HG03558 (cell line): ENCODE data around the gene TMPRSS12.
"Not testable (repeated sequence)": the region's sequence is repeated elsewhere in the genome, so short reads cannot be mapped to it uniquely, and the experiment has no call there.

Experiments
- ATAC-seq: cut with Tn5 transposase; IDR thresholded peaks from one replicate; pipeline ENCODE4 v1.9.1; 2021; ENCODE audit warnings: moderate number of reproducible peaks; ENCODE audit not compliant: unreplicated experiment; ENCODE audit errors: extremely low read depth

Gene TMPRSS12

DNA sequence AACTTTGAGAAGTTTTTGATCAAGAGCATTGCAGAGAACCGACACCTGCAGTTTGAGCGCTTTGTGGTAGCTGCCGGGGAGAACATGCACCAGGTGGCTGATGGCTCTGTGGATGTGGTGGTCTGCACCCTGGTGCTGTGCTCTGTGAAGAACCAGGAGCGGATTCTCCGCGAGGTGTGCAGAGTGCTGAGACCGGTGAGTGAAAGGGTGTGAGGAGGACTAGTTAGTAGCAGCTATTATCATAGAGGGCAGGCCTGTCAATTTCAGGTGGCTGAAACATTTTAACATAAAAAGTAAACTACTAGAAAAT lies 82.6 kb downstream of the TMPRSS12 start:
- no peak for ATAC-seq

DNA sequence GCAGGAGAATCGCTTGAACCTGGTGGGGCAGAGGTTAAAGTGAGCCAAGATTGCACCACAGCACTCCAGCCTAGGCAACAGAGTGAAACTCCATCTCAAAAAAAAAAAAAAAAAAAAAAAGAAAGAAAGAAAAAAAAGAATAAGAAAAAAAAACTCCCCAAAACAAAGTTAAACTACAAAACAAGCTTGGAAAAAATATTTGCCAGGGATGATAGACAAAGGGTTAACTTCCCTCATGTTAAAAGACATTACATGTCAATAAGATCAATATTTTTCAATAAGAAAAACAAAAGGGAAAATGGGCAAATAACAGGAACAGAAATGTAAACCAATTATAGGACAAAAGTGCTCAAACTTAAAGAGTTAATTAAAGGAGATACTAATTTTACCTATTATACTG lies 83.2 kb downstream of the TMPRSS12 start:
- no peak for ATAC-seq

DNA sequence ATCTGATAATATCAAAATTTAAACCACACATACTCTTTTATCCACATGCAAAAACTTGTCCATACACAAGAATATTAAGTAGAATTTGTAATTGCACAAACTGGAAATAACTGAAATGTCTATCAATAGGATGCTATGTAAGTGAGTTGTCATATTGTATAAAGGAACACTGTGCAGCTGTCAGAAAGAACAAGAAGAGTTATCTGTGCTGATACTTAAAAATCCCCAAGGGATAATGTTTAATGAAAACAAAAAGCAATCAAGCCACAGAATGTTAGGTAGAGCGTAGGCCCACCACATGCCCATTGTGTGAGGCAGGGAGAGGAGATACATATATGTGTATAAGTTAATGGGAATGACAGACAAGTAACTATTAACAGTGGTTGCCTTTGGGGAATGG lies 83.7 kb downstream of the TMPRSS12 start:
- ATAC-seq: no peak

DNA sequence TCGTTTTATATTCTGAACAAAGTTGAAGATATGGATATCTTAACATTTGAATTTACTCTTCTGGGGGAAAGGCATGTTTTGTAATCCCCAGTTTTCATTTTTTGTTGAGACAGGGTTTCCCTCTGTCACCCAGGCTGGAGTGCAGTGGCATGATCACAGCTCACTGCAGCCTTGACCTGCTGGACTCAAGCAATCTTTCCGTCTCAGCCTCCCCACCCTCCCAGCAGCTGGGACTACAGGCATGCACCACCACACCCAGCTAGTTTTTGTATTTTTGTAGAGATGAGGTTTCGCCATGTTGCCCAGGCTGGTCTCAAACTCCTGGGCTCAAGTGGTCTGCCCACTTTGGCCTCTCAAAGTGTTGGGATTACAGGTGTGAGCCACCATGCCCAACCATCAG lies 84.2 kb downstream of the TMPRSS12 start:
- not testable (repeated sequence) for ATAC-seq

DNA sequence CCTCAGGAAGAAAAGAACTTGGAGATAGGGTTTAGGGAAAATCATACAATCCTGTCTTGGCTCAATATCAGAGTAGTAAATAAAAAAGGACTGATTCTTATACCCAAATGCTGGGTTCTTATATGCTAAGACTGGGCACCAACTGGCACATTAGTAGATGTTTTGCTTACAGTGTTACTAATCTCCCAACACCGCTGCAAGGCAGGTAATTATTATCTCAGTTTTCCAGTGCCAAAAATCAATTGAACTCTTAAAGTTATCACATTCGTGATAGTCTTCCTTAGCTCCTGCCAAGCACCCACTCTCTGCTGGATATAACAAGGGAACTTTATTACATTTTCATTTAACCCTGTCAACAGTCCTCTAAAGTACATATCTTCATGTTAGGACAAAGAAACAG lies 84.6 kb downstream of the TMPRSS12 start:
- no peak for ATAC-seq

DNA sequence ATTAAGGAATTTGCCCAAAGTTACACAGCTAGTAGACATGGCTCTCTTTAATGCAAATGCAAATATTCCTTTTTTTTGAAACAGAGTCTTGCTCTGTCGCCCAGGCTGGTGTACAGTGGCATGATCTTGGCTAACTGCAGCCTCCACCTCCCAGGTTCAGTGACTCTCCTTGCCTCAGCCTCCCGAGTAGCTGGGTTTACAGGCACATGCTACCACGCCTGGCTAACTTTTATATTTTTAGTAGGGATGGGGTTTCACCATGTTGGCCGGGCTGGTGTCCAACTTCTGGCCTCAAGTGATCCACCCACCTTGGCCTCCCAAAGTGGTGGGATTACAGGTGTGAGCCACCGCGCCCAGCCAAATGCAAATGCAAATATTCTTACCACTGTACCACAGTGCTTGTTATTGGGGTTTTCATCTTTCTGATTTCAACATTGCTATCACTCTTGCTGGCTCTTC lies 85.1 kb downstream of the TMPRSS12 start:
- no peak for ATAC-seq

DNA sequence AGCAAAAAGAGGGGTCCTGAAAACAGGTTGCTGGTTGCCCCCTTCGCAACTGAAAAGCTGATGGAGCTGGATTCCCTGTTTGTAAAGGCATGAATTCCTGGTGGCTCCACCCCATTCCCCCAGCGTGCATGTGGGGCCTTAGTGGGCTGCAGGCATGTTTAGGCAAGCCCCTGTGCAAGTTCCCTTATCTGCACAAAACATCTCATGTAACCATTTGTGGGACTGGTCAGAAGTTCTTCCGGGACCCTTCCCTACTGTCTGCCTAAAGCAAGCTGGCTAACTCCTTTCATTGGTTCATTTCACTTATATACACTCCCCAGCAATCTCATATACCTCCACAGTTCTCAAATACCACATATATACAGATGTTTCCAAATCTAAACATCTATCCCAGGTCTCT lies 85.7 kb downstream of the TMPRSS12 start:
- ATAC-seq: no peak

DNA sequence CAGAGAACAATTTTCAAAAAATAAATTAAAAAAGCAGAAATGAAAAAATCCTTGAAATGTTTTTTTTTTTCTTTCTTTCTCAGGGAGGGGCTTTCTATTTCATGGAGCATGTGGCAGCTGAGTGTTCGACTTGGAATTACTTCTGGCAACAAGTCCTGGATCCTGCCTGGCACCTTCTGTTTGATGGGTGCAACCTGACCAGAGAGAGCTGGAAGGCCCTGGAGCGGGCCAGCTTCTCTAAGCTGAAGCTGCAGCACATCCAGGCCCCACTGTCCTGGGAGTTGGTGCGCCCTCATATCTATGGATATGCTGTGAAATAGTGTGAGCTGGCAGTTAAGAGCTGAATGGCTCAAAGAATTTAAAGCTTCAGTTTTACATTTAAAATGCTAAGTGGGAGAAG lies 87.1 kb downstream of the TMPRSS12 start:
- no peak for ATAC-seq

DNA sequence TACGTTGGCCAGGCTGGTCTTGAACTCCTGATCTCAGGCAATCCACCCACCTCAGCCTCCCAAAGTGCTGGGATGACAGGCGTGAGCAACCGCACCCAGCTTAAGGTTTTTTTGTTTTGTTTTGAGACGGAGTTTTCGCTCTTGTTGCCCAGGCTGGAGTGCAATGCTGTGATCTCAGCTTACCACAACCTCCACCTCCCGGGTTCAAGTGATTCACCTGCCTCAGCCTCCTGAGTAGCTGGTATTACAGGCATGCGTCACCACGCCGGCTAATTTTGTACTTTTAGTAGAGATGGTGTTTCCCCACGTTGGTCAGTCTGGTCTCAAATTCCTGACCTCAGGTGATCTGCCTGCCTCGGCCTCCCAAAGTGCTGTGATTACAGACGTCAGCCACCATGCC lies 87.8 kb downstream of the TMPRSS12 start:
- ATAC-seq: not testable (repeated sequence)

DNA sequence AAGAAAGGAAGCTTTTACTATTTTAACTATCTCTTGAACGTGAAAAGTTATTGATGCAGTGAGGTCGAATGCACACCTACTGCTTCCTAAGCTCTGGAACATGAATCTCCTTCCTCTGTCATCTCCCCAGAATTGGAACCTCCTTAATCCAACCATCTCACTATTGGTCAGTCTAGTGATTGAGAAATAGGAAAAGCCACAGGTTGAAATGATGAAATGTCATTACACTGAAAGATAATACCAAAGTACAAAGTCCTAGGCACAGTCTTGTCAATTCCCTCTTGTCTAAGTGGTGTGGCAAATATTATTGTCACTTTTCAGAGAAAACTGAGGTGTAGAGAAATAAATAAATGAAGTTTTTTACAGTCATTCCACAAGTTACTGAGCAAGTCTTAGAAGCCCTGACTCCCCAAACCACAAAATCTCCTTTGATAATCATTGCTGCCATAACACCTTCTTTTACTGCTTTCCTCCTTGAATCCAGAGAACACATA lies 90.1 kb downstream of the TMPRSS12 start:
- ATAC-seq: no peak

DNA sequence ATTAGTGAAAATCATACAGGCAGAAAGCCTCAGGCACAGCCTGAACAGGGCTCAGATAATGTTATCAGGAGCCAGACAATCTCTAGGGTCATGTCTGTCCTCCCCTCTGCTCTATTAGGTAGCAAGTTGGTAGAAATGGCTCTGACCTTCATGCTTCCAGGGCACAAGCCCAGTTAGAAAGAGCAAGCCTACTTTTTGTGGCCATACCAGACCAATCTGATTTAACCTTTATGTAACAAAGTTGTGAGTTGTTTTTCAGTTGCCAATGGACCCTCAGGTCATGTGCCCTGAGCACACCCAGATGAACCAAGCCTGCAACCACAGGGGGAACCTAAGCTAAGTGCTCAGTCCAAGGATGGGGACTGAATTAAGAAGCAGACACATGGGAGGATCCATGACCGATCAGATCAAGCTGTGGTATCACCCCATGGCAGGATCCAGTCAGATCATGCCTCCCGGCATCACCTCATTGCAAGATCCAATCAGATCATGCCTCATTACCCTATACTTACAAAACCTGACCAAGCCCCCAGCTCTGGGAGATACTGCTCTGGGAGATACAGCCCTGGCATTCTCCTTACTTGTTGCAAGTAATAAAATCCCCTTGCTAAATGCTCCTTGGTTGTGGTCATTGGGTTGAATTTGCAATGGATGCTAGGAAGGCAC lies 90.9 kb downstream of the TMPRSS12 start:
- no peak for ATAC-seq

DNA sequence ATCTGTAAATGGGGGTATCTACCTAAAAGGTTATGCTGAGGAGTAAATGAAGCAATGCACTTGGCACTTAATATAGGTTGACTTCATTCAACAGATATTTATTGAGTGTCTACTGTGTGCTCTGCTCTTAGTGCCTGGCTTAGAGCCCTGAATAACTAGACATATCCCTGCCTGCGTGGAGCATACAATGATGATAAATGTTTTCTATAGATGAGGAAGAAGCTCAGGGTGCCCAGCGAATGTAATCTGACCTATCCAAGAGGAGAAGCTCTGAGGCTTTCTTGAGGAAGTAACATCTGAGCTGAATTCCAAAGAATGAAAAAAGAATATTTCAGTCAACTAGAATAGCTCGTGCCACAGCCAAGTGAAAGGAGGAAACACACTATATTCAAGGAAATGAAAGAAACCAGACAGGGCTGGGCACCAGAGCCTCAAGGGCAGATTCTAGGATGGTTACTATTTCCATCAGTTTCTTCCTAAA lies 91.7 kb downstream of the TMPRSS12 start:
- no peak for ATAC-seq

DNA sequence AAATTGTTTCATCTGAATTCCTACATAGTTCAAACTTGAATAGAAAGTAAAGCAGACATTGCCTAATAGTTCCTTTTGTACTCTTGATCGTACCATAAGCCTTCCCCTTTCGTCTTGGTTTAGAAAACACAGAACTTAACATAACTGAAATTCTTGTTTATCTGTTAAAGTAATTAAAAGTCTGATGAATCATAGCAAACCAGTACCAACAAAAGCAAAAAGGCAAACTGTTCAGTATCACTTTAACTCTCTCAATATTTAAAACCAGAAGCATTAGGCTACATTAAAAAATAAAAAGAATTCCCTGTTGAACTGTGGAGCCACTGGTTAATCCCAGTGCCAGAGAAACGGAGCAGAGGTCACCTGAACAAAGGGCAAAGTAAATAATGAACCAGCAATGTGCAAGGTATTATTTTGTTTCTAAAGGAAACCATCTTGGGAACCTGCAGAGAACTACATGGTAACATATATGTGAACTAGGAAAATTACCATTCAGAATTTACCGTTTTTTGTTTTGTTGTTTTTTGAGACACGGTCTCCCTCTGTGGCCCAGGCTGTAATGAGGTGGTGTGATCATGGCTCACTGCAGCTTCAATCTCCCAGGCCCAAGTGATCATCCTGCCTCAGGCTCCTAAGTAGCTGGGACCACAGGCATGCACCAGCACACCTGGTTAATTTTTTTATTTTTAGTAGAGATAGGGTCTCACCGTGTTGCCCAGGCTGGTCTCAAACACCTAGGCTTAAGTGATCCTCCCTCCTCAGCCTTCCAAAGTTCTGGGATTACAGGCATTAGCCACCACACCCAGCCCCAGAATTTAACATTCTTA lies 92.5 kb downstream of the TMPRSS12 start:
- no peak for ATAC-seq

DNA sequence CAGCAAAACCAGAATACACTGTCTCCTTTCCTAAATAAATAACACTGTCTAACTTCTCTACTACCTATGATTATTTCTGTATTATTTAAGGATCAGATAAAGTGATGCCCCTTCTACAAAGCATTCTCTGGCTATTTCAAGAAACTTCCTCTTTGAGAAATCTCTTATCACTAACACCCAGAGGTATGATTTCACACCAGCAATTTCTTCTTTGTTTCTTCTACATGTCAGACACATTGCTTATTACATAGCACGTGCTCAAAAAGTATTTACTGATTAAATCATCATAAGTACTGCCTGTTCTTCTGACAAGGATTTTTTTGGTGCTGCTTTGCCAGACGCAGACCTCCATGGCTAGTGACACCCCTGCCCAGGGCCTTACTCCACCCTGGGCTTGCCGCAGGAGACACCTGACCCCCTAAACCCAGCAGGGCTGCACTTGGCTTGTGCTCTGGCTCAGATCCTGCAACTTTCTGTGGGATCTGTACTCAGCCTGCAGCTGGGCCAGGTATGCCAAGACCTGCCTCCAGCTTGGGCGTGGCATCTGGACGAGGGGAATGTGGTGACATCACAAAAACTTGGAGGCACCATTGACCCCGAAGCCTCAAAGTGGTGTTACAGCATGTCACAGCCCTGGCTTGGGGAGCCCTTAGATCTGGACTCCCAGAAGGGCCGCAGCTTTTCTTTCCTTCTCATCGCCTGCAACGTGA lies 94.2 kb downstream of the TMPRSS12 start:
- no peak for ATAC-seq
